OCI-LY7 (cell line): Measurements from ENCODE around the gene DNAJC1. TPM values are rescaled to one million over a fixed set of nuclear protein-coding genes. Genes with fewer than 3 reads are reported as not detected.

Experiments used
- BruUV-seq: library from RNA; stranded (reverse); fragments of 400-500 nt; replicated peaks from 2 replicates; lab custom pipeline; 2021; lab: Mats Ljungman, UMichigan
- CTCF ChIA-PET: fragments of 300-600 bp; sonication (Branson Sonifier 250); formaldehyde crosslinking; loops from one replicate; lab custom pipeline; 2022; ENCODE audit warnings: antibody characterized with exemption; ENCODE audit not compliant: unreplicated experiment; lab: Charles Lee
- POLR2A ChIA-PET: fragments of 300-600 bp; sonication (Branson Sonifier 250); formaldehyde crosslinking; loops from one replicate; lab custom pipeline; 2022; ENCODE audit warnings: antibody characterized with exemption; lab: Charles Lee
- DNase-seq: peaks from one replicate; pipeline ENCODE4 v3.0.0-alpha.2; 2015; ENCODE audit warnings: low spot score
- H2AFZ ChIP-seq: fragments of 200-600 bp; sonication (generic), shearing (Covaris generic); 2 replicates; pipeline ENCODE4 v1.6.1; 2014; ENCODE audit warnings: mild to moderate bottlenecking, antibody characterized with exemption, low read length, moderate library complexity
- H3K27ac ChIP-seq: fragments of 200-600 bp; sonication (generic); 2 replicates; pipeline ENCODE4 v1.5.1; 2014; ENCODE audit warnings: mixed run types, low read depth, mild to moderate bottlenecking, moderate library complexity, low read length, inconsistent platforms; ENCODE audit not compliant: poor library complexity, severe bottlenecking
- H3K36me3 ChIP-seq: fragments of 200-600 bp; sonication (generic); 2 replicates; pipeline ENCODE4 v1.6.1; 2014; ENCODE audit warnings: mild to moderate bottlenecking, antibody characterized with exemption, low read length, moderate library complexity, mixed read lengths; ENCODE audit not compliant: insufficient read depth
- H3K4me1 ChIP-seq: fragments of 200-600 bp; sonication (generic); 2 replicates; pipeline ENCODE4 v1.5.1; 2014; ENCODE audit warnings: mild to moderate bottlenecking, low read length; ENCODE audit not compliant: insufficient read depth, poor library complexity, severe bottlenecking
- H3K4me2 ChIP-seq: fragments of 200-600 bp; sonication (generic); 2 replicates; pipeline ENCODE4 v1.6.1; 2014; ENCODE audit warnings: mild to moderate bottlenecking, low read length
- H3K4me3 ChIP-seq: fragments of 200-600 bp; sonication (generic); 2 replicates; pipeline ENCODE4 v1.5.1; 2014; ENCODE audit warnings: mild to moderate bottlenecking, low read depth, low read length; ENCODE audit not compliant: poor library complexity, severe bottlenecking
- H3K79me2 ChIP-seq: fragments of 200-600 bp; sonication (generic); 2 replicates; pipeline ENCODE4 v1.6.1; 2016; ENCODE audit warnings: low read depth, mild to moderate bottlenecking, low read length, moderate library complexity, mixed read lengths; ENCODE audit not compliant: insufficient read depth
- H3K9me2 ChIP-seq: fragments of 200-600 bp; sonication (generic); 2 replicates; pipeline ENCODE4 v1.6.1; 2016; ENCODE audit warnings: mild to moderate bottlenecking, low read length, mixed read lengths; ENCODE audit not compliant: insufficient read depth
- H3K9me3 ChIP-seq: fragments of 200-600 bp; sonication (generic); 2 replicates; pipeline ENCODE4 v1.6.1; 2014; ENCODE audit warnings: mild to moderate bottlenecking, mixed run types, low read length, mixed read lengths
- H4K20me1 ChIP-seq: fragments of 200-600 bp; sonication (generic); 2 replicates; pipeline ENCODE4 v1.6.1; 2014; ENCODE audit warnings: mild to moderate bottlenecking, antibody characterized with exemption, low read length, moderate library complexity, mixed read lengths; ENCODE audit not compliant: insufficient read depth
- CTCF ChIP-seq: fragments of 200-600 bp; sonication (generic); conservative IDR thresholded peaks from 2 replicates; pipeline ENCODE4 v1.5.1; 2014; ENCODE audit warnings: mild to moderate bottlenecking, antibody characterized with exemption, low read length, moderate library complexity, mixed read lengths
- EZH2phosphoT487 ChIP-seq: fragments of 200-600 bp; sonication (generic); IDR thresholded peaks from 2 replicates; pipeline ENCODE4 v1.6.1; 2018; ENCODE audit warnings: low read depth, borderline replicate concordance, mild to moderate bottlenecking, mixed run types, antibody characterized with exemption, low read length, moderate library complexity, mixed read lengths
- intact Hi-C: fragments of 100-400 bp; cut with micrococcal nuclease; formaldehyde crosslinking; loops from one replicate; pipeline ENCODE4 v1.10.0; 2022; ENCODE audit not compliant: unreplicated experiment
- total RNA-seq, 2 experiments: library from RNA; depleted of rRNA in 1 of 2; stranded (reverse); fragments of >200 nt in 1 of 2; shearing (Covaris generic) in 1 of 2; gene quantifications; 2 replicates each; pipeline ENCODE4 v1.2.3, GENCODE V29; 2014 to 2022

Gene DNAJC1
- total RNA-seq, 2 experiments from 2014 or later: 7.1 to 16.9 TPM

GRCh38 chr10:22027364-22028238 lies 24.1 kb upstream of the DNAJC1 start:
- TF ChIP-seq EZH2phosphoT487 (no peak), CTCF (no peak)
- intact Hi-C loops: no loop called here
- no peak overlapping the region for H3K27ac ChIP-seq
- BruUV-seq: no TSS peak
- H3K36me3 ChIP-seq: no peaks in the 10 kb centered on the region
- no peaks in the 10 kb centered on the region for H4K20me1 ChIP-seq
- H3K79me2 ChIP-seq: no peaks in the 10 kb centered on the region
- CTCF ChIA-PET: no interaction called here
- H2AFZ ChIP-seq: no peak overlapping the region
- POLR2A ChIA-PET: no interaction called here
- no peaks in the 10 kb centered on the region for H3K9me3 ChIP-seq
- H3K9me2 ChIP-seq: no peaks in the 10 kb centered on the region
- H3K4me3 ChIP-seq: no peak overlapping the region
- no peak overlapping the region for H3K4me2 ChIP-seq
- DNase-seq: no peak
- H3K4me1 ChIP-seq: no peaks in the 10 kb centered on the region

GRCh38 chr10:22026287-22026686 lies 22.8 kb upstream of the DNAJC1 start:
- Histone ChIP-seq H2AFZ (no peak overlapping the region), H3K9me3 (no peaks in the 10 kb centered on the region), H3K79me2 (no peaks in the 10 kb centered on the region), H3K4me1 (no peaks in the 10 kb centered on the region), H3K27ac (no peak overlapping the region), H3K4me2 (no peak overlapping the region), H3K9me2 (no peaks in the 10 kb centered on the region), H3K36me3 (no peaks in the 10 kb centered on the region), H4K20me1 (no peaks in the 10 kb centered on the region), H3K4me3 (no peak overlapping the region)
- BruUV-seq: no TSS peak
- no peak for TF ChIP-seq CTCF
- no peak for TF ChIP-seq EZH2phosphoT487
- ChIA-PET POLR2A (interaction anchor here (1.0 kb wide), 1 partner anchor 10 kb away, joined by 3 read pairs; no protein-coding TSS in a partner anchor), CTCF (no interaction called here)
- intact Hi-C loops: no loop called here
- no peak for DNase-seq

- Histone ChIP-seq H3K9me2 (no peaks in the 10 kb centered on the region), H3K36me3 (no peaks in the 10 kb centered on the region), H3K27ac (no peak overlapping the region), H3K79me2 (no peaks in the 10 kb centered on the region), H4K20me1 (no peaks in the 10 kb centered on the region), H3K4me1 (no peaks in the 10 kb centered on the region), H3K9me3 (no peaks in the 10 kb centered on the region), H3K4me3 (no peak overlapping the region), H3K4me2 (no peak overlapping the region), H2AFZ (no peak overlapping the region)
- TF ChIP-seq EZH2phosphoT487 (no peak), CTCF (no peak)
- intact Hi-C loops: loop anchor here (5.0 kb wide), 1 partner anchor 1246 kb away; no protein-coding TSS in a partner anchor
- CTCF ChIA-PET: no interaction called here
- BruUV-seq: no TSS peak
- DNase-seq: no peak
- POLR2A ChIA-PET: no interaction called here
These were observed 20.0 kb upstream of the DNAJC1 start for GRCh38 chr10:22023508-22023907.
